OCI-LY3 (cell line): ENCODE measurements around the gene EHBP1.

Experiments used
- EZH2phosphoT487 ChIP-seq: fragments of 200-600 bp; shearing (Covaris generic); IDR thresholded peaks from 2 replicates; pipeline ENCODE4 v1.6.1; 2018; ENCODE audit warnings: antibody characterized with exemption, mixed run types, low read depth
- TF ChIP-seq, protein P1 (sequence below): fragments of 200-600, 300-600 bp; sonication (generic); IDR thresholded peaks from 2 replicates; pipeline ENCODE4 v1.5.1; 2014; ENCODE audit warnings: antibody characterized with exemption, low read length, low read depth

DNA sequence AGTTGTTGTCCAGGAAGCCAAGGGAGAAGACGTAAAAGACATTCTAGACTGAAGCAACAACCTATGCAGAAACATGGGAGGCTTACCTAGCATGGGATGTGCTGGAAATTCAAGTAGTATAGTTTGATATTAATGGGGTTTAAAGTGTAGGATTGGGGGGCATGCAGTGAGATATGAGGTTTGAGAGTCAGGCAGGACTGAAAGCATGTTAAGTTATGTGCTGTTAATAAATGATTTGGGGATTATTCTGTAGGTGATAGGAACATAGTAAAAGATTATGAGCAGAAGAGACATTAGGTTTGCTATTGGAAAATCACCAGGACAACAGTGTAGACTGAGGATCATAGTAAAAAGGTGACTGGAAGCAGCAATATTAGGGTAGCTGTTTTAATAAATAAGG, 3.2 kb downstream of the EHBP1 start:
- TF ChIP-seq, protein P1, sequence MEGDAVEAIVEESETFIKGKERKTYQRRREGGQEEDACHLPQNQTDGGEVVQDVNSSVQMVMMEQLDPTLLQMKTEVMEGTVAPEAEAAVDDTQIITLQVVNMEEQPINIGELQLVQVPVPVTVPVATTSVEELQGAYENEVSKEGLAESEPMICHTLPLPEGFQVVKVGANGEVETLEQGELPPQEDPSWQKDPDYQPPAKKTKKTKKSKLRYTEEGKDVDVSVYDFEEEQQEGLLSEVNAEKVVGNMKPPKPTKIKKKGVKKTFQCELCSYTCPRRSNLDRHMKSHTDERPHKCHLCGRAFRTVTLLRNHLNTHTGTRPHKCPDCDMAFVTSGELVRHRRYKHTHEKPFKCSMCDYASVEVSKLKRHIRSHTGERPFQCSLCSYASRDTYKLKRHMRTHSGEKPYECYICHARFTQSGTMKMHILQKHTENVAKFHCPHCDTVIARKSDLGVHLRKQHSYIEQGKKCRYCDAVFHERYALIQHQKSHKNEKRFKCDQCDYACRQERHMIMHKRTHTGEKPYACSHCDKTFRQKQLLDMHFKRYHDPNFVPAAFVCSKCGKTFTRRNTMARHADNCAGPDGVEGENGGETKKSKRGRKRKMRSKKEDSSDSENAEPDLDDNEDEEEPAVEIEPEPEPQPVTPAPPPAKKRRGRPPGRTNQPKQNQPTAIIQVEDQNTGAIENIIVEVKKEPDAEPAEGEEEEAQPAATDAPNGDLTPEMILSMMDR, result no peak
- TF ChIP-seq EZH2phosphoT487, result no peak
